Measurements from ENCODE around the gene ST3GAL2.
A peak's percentile ranks its signal among the peaks of the same experiment; 100 is the strongest.
"Not testable (repeated sequence)": the region's sequence is repeated elsewhere in the genome, so short reads cannot be mapped to it uniquely, and the experiment has no call there.

The ST3GAL2 gene

GRCh38 chr16:70421473-70422311 lies 17.2 kb downstream of the ST3GAL2 start:
- Mint-ChIP-seq H3K4me3 (no peak overlapping the region), H3K4me1 (ENCODE audit: low read depth) (peaks cover 88% of the 10 kb centered on the region), H3K27ac (peak overlapping the region; percentile 92), H3K36me3 (ENCODE audit: low read depth) (peaks cover 64% of the 10 kb centered on the region), H3K27me3 (no peaks in the 10 kb centered on the region), H3K9me3 (no peaks in the 10 kb centered on the region)
- intact Hi-C loops (cut with micrococcal nuclease) = no loop called here

GRCh38 chr16:70421014-70421413 lies 17.9 kb downstream of the ST3GAL2 start:
- intact Hi-C loops (cut with micrococcal nuclease) = no loop called here
- Mint-ChIP-seq H3K9me3 (no peaks in the 10 kb centered on the region), H3K27ac (peak overlapping the region; percentile 92), H3K4me1 (ENCODE audit: low read depth) (peaks cover 88% of the 10 kb centered on the region), H3K27me3 (no peaks in the 10 kb centered on the region), H3K36me3 (ENCODE audit: low read depth) (peaks cover 69% of the 10 kb centered on the region), H3K4me3 (no peak overlapping the region)

- intact Hi-C loops (cut with micrococcal nuclease) = no loop called here
- H3K27ac Mint-ChIP-seq = no peak overlapping the region
Observed at GRCh38 chr16:70419384-70420327, 19.2 kb downstream of the ST3GAL2 start.

GRCh38 chr16:70418993-70419318 lies 19.9 kb downstream of the ST3GAL2 start:
- H3K4me3 Mint-ChIP-seq = no peak overlapping the region
- H3K4me1 Mint-ChIP-seq (ENCODE audit: low read depth) = peaks cover 78% of the 10 kb centered on the region
- no peak overlapping the region for H3K27ac Mint-ChIP-seq
- intact Hi-C loops (cut with micrococcal nuclease) = no loop called here
- no peaks in the 10 kb centered on the region for H3K27me3 Mint-ChIP-seq
- H3K36me3 Mint-ChIP-seq (ENCODE audit: low read depth) = peaks cover 73% of the 10 kb centered on the region
- no peaks in the 10 kb centered on the region for H3K9me3 Mint-ChIP-seq

More at GRCh38 chr16:70419384-70420327, 19.2 kb downstream of the ST3GAL2 start:
- Mint-ChIP-seq H3K27me3 (no peaks in the 10 kb centered on the region), H3K4me1 (ENCODE audit: low read depth) (peaks cover 74% of the 10 kb centered on the region), H3K9me3 (no peaks in the 10 kb centered on the region), H3K4me3 (no peak overlapping the region), H3K36me3 (ENCODE audit: low read depth) (peaks cover 70% of the 10 kb centered on the region)

- peaks cover 74% of the 10 kb centered on the region for H3K4me1 Mint-ChIP-seq (ENCODE audit: low read depth)
- H3K4me3 Mint-ChIP-seq = no peak overlapping the region
- H3K36me3 Mint-ChIP-seq (ENCODE audit: low read depth) = peaks cover 73% of the 10 kb centered on the region
- no peaks in the 10 kb centered on the region for H3K9me3 Mint-ChIP-seq
- intact Hi-C loops (cut with micrococcal nuclease) = no loop called here
- H3K27ac Mint-ChIP-seq = no peak overlapping the region
- no peaks in the 10 kb centered on the region for H3K27me3 Mint-ChIP-seq
Observed at GRCh38 chr16:70418274-70418992, 20.5 kb downstream of the ST3GAL2 start.

GRCh38 chr16:70417661-70418060 lies 21.2 kb downstream of the ST3GAL2 start:
- Mint-ChIP-seq H3K4me1 (ENCODE audit: low read depth) (peaks cover 66% of the 10 kb centered on the region), H3K27ac (peak overlapping the region; percentile 27), H3K9me3 (no peaks in the 10 kb centered on the region), H3K4me3 (no peak overlapping the region), H3K36me3 (ENCODE audit: low read depth) (peaks cover 70% of the 10 kb centered on the region), H3K27me3 (no peaks in the 10 kb centered on the region)
- intact Hi-C loops (cut with micrococcal nuclease) = no loop called here

- Mint-ChIP-seq H3K36me3 (ENCODE audit: low read depth) (peaks cover 70% of the 10 kb centered on the region), H3K4me1 (ENCODE audit: low read depth) (peaks cover 59% of the 10 kb centered on the region)
Observed at GRCh38 chr16:70416748-70417616, 21.9 kb downstream of the ST3GAL2 start.

GRCh38 chr16:70413572-70413971 lies 25.3 kb downstream of the ST3GAL2 start:
- peaks cover 74% of the 10 kb centered on the region for H3K36me3 Mint-ChIP-seq (ENCODE audit: low read depth)
- intact Hi-C loops (cut with micrococcal nuclease); H3K27me3 Mint-ChIP-seq; H3K27ac Mint-ChIP-seq; H3K4me3 Mint-ChIP-seq; H3K9me3 Mint-ChIP-seq: not testable (repeated sequence)
- H3K4me1 Mint-ChIP-seq (ENCODE audit: low read depth) = peaks cover 30% of the 10 kb centered on the region

More at GRCh38 chr16:70416748-70417616, 21.9 kb downstream of the ST3GAL2 start:
- intact Hi-C loops (cut with micrococcal nuclease) = no loop called here
- Mint-ChIP-seq H3K27ac (peak overlapping the region; percentile 27), H3K27me3 (no peaks in the 10 kb centered on the region), H3K9me3 (no peaks in the 10 kb centered on the region), H3K4me3 (no peak overlapping the region)

- no peak overlapping the region for H3K4me3 Mint-ChIP-seq
- no peaks in the 10 kb centered on the region for H3K9me3 Mint-ChIP-seq
- H3K36me3 Mint-ChIP-seq (ENCODE audit: low read depth) = peaks cover 78% of the 10 kb centered on the region
- intact Hi-C loops (cut with micrococcal nuclease) = no loop called here
- H3K27ac Mint-ChIP-seq = no peak overlapping the region
- no peaks in the 10 kb centered on the region for H3K27me3 Mint-ChIP-seq
- H3K4me1 Mint-ChIP-seq (ENCODE audit: low read depth) = peaks cover 28% of the 10 kb centered on the region
Observed at GRCh38 chr16:70412385-70412784, 26.5 kb downstream of the ST3GAL2 start.

- no peak overlapping the region for H3K4me3 Mint-ChIP-seq
- peaks cover 79% of the 10 kb centered on the region for H3K36me3 Mint-ChIP-seq (ENCODE audit: low read depth)
- intact Hi-C loops (cut with micrococcal nuclease) = no loop called here
- H3K9me3 Mint-ChIP-seq = no peaks in the 10 kb centered on the region
- H3K27me3 Mint-ChIP-seq = no peaks in the 10 kb centered on the region
- no peak overlapping the region for H3K27ac Mint-ChIP-seq
- peaks cover 33% of the 10 kb centered on the region for H3K4me1 Mint-ChIP-seq (ENCODE audit: low read depth)
Observed at GRCh38 chr16:70410734-70411133, 28.2 kb downstream of the ST3GAL2 start.

- intact Hi-C loops (cut with micrococcal nuclease) = no loop called here
- peaks cover 57% of the 10 kb centered on the region for H3K4me1 Mint-ChIP-seq (ENCODE audit: low read depth)
- no peaks in the 10 kb centered on the region for H3K27me3 Mint-ChIP-seq
- peaks cover 79% of the 10 kb centered on the region for H3K36me3 Mint-ChIP-seq (ENCODE audit: low read depth)
- no peak overlapping the region for H3K4me3 Mint-ChIP-seq
- H3K9me3 Mint-ChIP-seq = no peaks in the 10 kb centered on the region
- H3K27ac Mint-ChIP-seq = no peak overlapping the region
Observed at GRCh38 chr16:70407811-70408274, 31.1 kb downstream of the ST3GAL2 start.

GRCh38 chr16:70406104-70406503 lies 32.8 kb downstream of the ST3GAL2 start:
- H3K4me3 Mint-ChIP-seq; H3K27me3 Mint-ChIP-seq; intact Hi-C loops (cut with micrococcal nuclease); H3K9me3 Mint-ChIP-seq: not testable (repeated sequence)
- Mint-ChIP-seq H3K27ac (peak overlapping the region; percentile 73), H3K36me3 (ENCODE audit: low read depth) (peaks cover 72% of the 10 kb centered on the region), H3K4me1 (ENCODE audit: low read depth) (peaks cover 66% of the 10 kb centered on the region)

All from dendritic cell treated with granulocyte-macrophage colony-stimulating factor and Interleukin-4, amounts not matched to agents 40 ng/mL and 50 ng/mL, for 4 days (primary cell).